ENCODE results near the gene TOLLIP.
A peak's percentile ranks its signal among the peaks of the same experiment; 100 is the strongest.

The TOLLIP gene

GRCh38 chr11:1338201-1339065 is 29.0 kb upstream of the TOLLIP start:
- H3K27ac Mint-ChIP-seq: peak overlapping the region in 1 of 2 donors; percentile 92
- H3K9me3 Mint-ChIP-seq: peaks cover 5 to 12% of the 10 kb centered on the region in 2 donors
- H3K4me1 Mint-ChIP-seq (ENCODE audit: low read depth in 2 of 2): peaks cover 6 to 8% of the 10 kb centered on the region in 2 donors
- ATAC-seq (replicated peaks) (no peak), DNase-seq (peak in 1 of 3 experiments; percentile 15)
- H3K4me3 Mint-ChIP-seq: no peak overlapping the region
- H3K27me3 Mint-ChIP-seq: no peaks in the 10 kb centered on the region
- H3K36me3 Mint-ChIP-seq (ENCODE audit: insufficient read depth): peaks cover 12% of the 10 kb centered on the region

DNA sequence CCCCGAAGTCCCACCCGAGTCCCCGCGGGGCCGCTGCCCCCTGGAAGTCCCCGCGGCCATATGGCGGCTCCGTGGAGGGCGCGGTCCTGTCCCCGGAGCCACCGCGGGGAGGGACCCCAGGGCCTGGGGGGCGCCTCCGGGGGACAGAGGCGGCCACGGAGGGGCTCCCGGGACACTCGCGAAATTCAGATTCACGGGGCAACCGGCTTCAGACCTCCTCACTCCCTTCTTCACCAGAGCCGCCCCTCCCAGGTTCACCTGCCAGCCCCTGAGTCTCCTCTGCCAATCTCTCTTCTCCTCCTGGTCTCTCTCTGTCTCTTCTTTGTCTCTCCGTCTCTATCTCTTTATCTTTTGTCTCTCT is 28.2 kb upstream of the TOLLIP start:
- H3K27me3 Mint-ChIP-seq: no peaks in the 10 kb centered on the region
- peak overlapping the region in 1 of 2 donors; percentile 92 for H3K27ac Mint-ChIP-seq
- ATAC-seq (replicated peaks): no peak

GRCh38 chr11:1336836-1337646 is 27.6 kb upstream of the TOLLIP start:
- Mint-ChIP-seq H3K36me3 (ENCODE audit: insufficient read depth) (peaks cover 15% of the 10 kb centered on the region), H3K9me3 (peaks cover 5 to 12% of the 10 kb centered on the region in 2 donors), H3K27me3 (no peaks in the 10 kb centered on the region), H3K27ac (no peak overlapping the region), H3K4me3 (no peak overlapping the region), H3K4me1 (ENCODE audit: low read depth in 2 of 2) (peaks cover 6 to 8% of the 10 kb centered on the region in 2 donors)
- ATAC-seq (replicated peaks) (peak; percentile 67), DNase-seq (peak; percentile 41 to 51 (median 48))

More for the DNA sequence above, 28.2 kb upstream of the TOLLIP start:
- Mint-ChIP-seq H3K36me3 (ENCODE audit: insufficient read depth) (peaks cover 12% of the 10 kb centered on the region), H3K4me1 (ENCODE audit: low read depth in 2 of 2) (peaks cover 6 to 8% of the 10 kb centered on the region in 2 donors), H3K4me3 (no peak overlapping the region), H3K9me3 (peaks cover 5 to 12% of the 10 kb centered on the region in 2 donors)
- DNase-seq: no peak

DNA sequence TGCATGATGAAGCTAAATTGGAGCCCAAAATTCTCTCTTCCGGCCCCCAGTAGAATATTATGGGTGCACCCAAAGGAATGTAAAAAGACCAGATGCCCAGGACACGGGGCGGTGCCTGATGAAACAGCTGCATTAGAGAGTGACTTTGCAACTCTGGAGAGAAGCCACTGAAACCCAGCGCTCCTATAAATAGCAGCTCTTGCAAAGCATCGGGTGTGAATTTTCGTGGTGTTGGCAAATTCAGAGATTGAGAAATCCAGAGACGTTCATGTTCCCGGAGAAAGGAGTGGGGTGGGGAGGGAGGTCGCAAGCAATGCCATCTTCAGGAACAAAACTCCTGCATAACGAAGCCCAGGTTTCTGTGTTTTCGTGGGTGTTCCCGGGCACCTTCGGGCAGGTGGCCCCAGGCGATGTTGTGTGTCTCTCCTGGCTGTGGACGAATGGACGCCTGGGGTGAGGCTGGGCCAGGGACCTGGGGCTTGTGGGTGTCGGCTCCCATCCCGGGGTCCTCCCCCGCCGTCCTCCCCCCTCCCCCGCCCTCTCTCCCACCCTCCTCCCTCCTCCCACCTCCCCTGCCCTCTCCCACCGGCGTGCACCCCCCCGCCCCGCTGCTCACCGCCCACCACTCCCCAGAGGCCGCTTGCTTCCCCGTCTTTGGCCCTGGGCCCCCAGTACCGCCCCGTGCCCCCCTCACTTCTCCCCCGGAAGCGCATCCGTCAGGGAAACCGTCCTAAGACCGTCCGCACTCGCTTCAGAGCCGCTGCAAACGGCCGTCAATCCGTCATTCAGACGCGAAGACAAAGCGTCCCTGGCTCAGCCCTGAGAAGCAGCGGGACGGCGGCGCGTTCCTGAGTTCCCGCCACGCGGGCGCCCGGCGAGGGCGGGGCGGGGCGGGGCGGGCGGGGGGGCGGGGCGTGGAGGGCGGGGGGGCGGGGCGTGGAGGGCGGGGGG is 26.7 kb upstream of the TOLLIP start:
- Mint-ChIP-seq H3K27me3 (no peaks in the 10 kb centered on the region), H3K36me3 (ENCODE audit: insufficient read depth) (peaks cover 15% of the 10 kb centered on the region), H3K4me3 (peak overlapping the region; percentile 73 to 77), H3K9me3 (peaks cover 5 to 12% of the 10 kb centered on the region in 2 donors), H3K27ac (peak overlapping the region in 1 of 2 donors; percentile 41), H3K4me1 (ENCODE audit: low read depth in 2 of 2) (peaks cover 6 to 8% of the 10 kb centered on the region in 2 donors)
- DNase-seq: peak; percentile 46 to 47 (median 47)
- ATAC-seq (replicated peaks): peak; percentile 62

GRCh38 chr11:1335264-1335810 is 25.9 kb upstream of the TOLLIP start:
- Mint-ChIP-seq H3K27me3 (no peaks in the 10 kb centered on the region), H3K9me3 (peaks cover 5 to 12% of the 10 kb centered on the region in 2 donors), H3K4me3 (peak overlapping the region; percentile 73 to 77), H3K4me1 (ENCODE audit: low read depth in 2 of 2) (peaks cover 6 to 8% of the 10 kb centered on the region in 2 donors), H3K36me3 (ENCODE audit: insufficient read depth) (peaks cover 15% of the 10 kb centered on the region), H3K27ac (peak overlapping the region in 1 of 2 donors; percentile 41)
- DNase-seq (no peak), ATAC-seq (replicated peaks) (no peak)

GRCh38 chr11:1333860-1334259 is 24.4 kb upstream of the TOLLIP start:
- Mint-ChIP-seq H3K9me3 (peaks cover 5 to 12% of the 10 kb centered on the region in 2 donors), H3K4me3 (no peak overlapping the region), H3K36me3 (ENCODE audit: insufficient read depth) (peaks cover 15% of the 10 kb centered on the region), H3K27me3 (no peaks in the 10 kb centered on the region), H3K27ac (no peak overlapping the region), H3K4me1 (ENCODE audit: low read depth in 2 of 2) (peaks cover 6 to 8% of the 10 kb centered on the region in 2 donors)
- ATAC-seq (replicated peaks) (no peak), DNase-seq (no peak)

- Mint-ChIP-seq H3K36me3 (ENCODE audit: insufficient read depth) (peaks cover 15% of the 10 kb centered on the region), H3K4me1 (ENCODE audit: low read depth in 2 of 2) (peaks cover 6 to 8% of the 10 kb centered on the region in 2 donors), H3K27ac (no peak overlapping the region), H3K9me3 (peaks cover 4 to 8% of the 10 kb centered on the region in 2 donors), H3K27me3 (peaks cover 0 to 6% of the 10 kb centered on the region in 2 donors), H3K4me3 (no peak overlapping the region)
- no peak for DNase-seq
- no peak for ATAC-seq (replicated peaks)
Measured at GRCh38 chr11:1333091-1333772, 23.8 kb upstream of the TOLLIP start.

GRCh38 chr11:1330473-1330872 is 21.0 kb upstream of the TOLLIP start:
- Mint-ChIP-seq H3K4me3 (no peak overlapping the region), H3K27ac (no peak overlapping the region), H3K9me3 (peaks cover 0 to 4% of the 10 kb centered on the region in 2 donors), H3K36me3 (ENCODE audit: insufficient read depth) (peaks cover 15% of the 10 kb centered on the region), H3K27me3 (peaks cover 15 to 28% of the 10 kb centered on the region in 2 donors), H3K4me1 (ENCODE audit: low read depth in 2 of 2) (peaks cover 0 to 3% of the 10 kb centered on the region in 2 donors)
- ATAC-seq (replicated peaks) (peak; percentile 27), DNase-seq (no peak)

DNA sequence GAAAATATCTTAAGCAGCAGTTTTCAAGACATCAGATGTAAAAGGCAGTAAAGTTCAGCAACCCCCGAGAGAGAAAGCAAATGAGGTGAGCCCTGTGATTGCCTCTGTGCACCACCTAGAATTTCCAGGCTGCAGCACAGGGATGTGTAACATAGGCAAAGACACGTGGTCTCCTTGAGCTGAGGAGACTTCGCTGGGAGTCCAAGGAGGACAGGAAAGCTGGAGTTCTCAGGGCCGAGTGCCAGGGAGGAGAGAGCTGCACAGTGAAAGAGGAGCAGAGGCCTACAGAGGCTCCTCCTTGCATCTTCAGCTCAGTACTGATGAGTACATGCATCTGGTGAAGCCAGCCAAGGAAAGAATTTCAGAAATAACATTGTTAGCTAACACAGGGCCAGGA is 17.6 kb upstream of the TOLLIP start:
- Mint-ChIP-seq H3K4me1 (ENCODE audit: low read depth in 2 of 2) (peaks cover 0 to 3% of the 10 kb centered on the region in 2 donors), H3K4me3 (no peak overlapping the region), H3K27ac (no peak overlapping the region), H3K27me3 (peaks cover 44 to 62% of the 10 kb centered on the region in 2 donors), H3K9me3 (peaks cover 0 to 4% of the 10 kb centered on the region in 2 donors), H3K36me3 (ENCODE audit: insufficient read depth) (peaks cover 6% of the 10 kb centered on the region)
- no peak for DNase-seq
- no peak for ATAC-seq (replicated peaks)

GRCh38 chr11:1326435-1327063 is 17.1 kb upstream of the TOLLIP start:
- Mint-ChIP-seq H3K27me3 (peaks cover 49 to 67% of the 10 kb centered on the region in 2 donors), H3K9me3 (peaks cover 0 to 4% of the 10 kb centered on the region in 2 donors), H3K4me3 (no peak overlapping the region), H3K27ac (no peak overlapping the region), H3K36me3 (ENCODE audit: insufficient read depth) (peaks cover 6% of the 10 kb centered on the region), H3K4me1 (ENCODE audit: low read depth in 2 of 2) (peaks cover 0 to 3% of the 10 kb centered on the region in 2 donors)
- no peak for ATAC-seq (replicated peaks)
- DNase-seq: no peak

GRCh38 chr11:1323774-1324173 is 14.3 kb upstream of the TOLLIP start:
- H3K27me3 Mint-ChIP-seq: peaks cover 65 to 87% of the 10 kb centered on the region in 2 donors
- ATAC-seq (replicated peaks) (no peak), DNase-seq (no peak)
- H3K27ac Mint-ChIP-seq: no peak overlapping the region
- H3K36me3 Mint-ChIP-seq (ENCODE audit: insufficient read depth): peaks cover 6% of the 10 kb centered on the region
- peaks cover 0 to 4% of the 10 kb centered on the region in 2 donors for H3K9me3 Mint-ChIP-seq
- peaks cover 0 to 3% of the 10 kb centered on the region in 2 donors for H3K4me1 Mint-ChIP-seq (ENCODE audit: low read depth in 2 of 2)
- no peak overlapping the region for H3K4me3 Mint-ChIP-seq

DNA sequence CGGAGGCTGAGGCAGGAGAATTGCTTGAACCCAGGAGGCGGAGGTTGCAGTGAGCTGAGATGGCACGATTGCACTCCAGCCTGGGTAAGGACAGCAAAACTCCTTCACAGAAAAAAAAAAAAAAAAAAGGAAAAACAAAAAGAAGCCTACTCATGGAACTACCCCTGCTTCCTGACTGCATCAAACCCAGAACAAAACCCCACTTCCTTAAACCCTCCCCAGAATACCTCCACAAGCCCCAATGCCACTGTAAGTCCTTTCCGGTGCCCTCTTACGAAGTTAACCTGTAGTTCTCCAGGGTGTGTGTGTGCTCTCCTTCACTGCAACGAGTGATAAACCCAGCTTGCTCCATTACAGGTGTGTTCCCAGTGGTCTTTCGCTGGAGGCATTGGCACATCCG is 8.6 kb upstream of the TOLLIP start:
- Mint-ChIP-seq H3K27ac (no peak overlapping the region), H3K4me3 (no peak overlapping the region)

More for the DNA sequence above, 8.6 kb upstream of the TOLLIP start:
- no peak for ATAC-seq (replicated peaks)
- Mint-ChIP-seq H3K27me3 (peaks cover 34 to 42% of the 10 kb centered on the region in 2 donors), H3K36me3 (ENCODE audit: insufficient read depth) (no peaks in the 10 kb centered on the region), H3K9me3 (no peaks in the 10 kb centered on the region), H3K4me1 (ENCODE audit: low read depth in 2 of 2) (no peaks in the 10 kb centered on the region)
- no peak for DNase-seq
